ENCODE results near the gene BTN2A1.

- TF ChIP-seq CTCF (IDR thresholded peaks at IDR 0.05; ENCODE audit: low read depth, low read length) (no peak), EZH2phosphoT487 (IDR thresholded peaks at IDR 0.05; ENCODE audit: low read depth) (no peak)
These were observed 28.6 kb downstream of the BTN2A1 start for GRCh38 chr6:26486358-26486757.
